ENCODE measurements around the gene CPEB2.

The CPEB2 gene

DNA sequence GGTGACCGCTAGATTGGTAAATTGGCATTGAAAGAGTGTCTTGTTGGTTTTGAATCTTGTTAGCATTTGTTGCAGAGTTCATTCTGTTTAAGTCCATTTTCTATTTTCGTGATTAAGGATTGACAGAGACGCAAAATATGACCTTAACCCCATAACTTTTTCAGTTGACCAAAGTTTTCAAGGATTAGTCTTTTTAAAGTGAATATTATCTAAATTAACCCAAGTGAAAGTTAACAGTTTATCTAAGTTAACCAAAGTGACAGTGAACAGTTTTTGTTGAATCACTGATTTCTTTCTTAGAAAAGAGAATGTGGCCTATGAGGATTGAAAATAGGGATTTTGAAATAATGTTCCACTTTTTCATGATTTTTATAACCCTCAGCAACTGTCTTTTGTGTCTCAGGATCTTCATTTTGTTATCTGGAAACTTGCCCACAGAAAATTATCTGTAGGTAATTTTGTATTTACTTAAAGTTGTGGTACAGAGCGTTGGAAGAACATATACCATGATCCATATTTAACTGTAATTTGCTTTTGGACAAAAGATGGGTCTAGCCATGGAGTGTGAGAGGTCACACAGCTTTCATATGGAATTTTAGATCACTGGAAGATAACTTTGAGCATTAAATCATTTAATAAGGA is 3.3 kb downstream of the CPEB2 start:
- TF ChIP-seq CTCF (IDR thresholded peaks at IDR 0.05; ENCODE audit: extremely low read depth, insufficient read depth, missing control alignments): no peak
- in situ Hi-C loops (cut with MboI; ENCODE audit: low pct_unique_long_range_greater_than_20kb, low sequenced_read_pairs, unreplicated experiment): loop anchor here (25.0 kb wide), 4 partner anchors 657 to 1393 kb away; partner anchors contain the start of gene FBXL5
- DNase-seq (ENCODE audit: low spot score): no peak

DNA sequence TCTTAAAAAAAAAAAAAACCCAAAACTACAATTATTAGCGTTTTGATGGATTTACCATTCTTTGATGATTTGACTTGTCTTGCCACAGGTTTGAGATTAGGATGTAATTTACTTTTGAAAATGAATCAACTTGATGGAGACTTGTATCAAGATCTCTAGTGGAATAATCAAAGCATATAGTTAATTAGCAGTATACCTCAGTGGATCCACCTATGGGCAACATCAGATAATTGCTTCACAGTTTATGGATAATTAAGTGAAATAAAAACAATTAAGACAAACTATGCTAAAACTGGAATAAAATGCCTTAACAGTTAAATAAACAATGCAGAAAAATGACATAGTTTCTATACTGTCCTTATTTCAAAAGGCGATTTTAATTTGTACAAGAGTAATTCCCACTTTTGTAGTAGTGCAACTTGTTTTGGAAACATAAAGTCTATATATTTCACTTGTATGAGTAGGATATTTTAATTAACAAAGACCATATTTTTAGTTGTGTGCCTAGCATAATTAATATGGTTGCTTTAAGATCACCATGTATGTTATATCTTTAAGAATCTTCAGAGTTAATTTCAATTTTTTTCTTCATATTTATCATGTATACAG is 4.2 kb downstream of the CPEB2 start:
- TF ChIP-seq CTCF (IDR thresholded peaks at IDR 0.05; ENCODE audit: extremely low read depth, insufficient read depth, missing control alignments): peak; percentile 45
- peak; percentile 15 for DNase-seq (ENCODE audit: low spot score)
- in situ Hi-C loops (cut with MboI; ENCODE audit: low pct_unique_long_range_greater_than_20kb, low sequenced_read_pairs, unreplicated experiment): loop anchor here (25.0 kb wide), 4 partner anchors 656 to 1394 kb away; partner anchors contain the start of gene FBXL5

- DNase-seq (ENCODE audit: low spot score): no peak
- in situ Hi-C loops (cut with MboI; ENCODE audit: low pct_unique_long_range_greater_than_20kb, low sequenced_read_pairs, unreplicated experiment): loop anchor here (25.0 kb wide), 4 partner anchors 655 to 1395 kb away; partner anchors contain the start of gene FBXL5
- no peak for TF ChIP-seq CTCF (IDR thresholded peaks at IDR 0.05; ENCODE audit: extremely low read depth, insufficient read depth, missing control alignments)
Measured at GRCh38 chr4:15007201-15007600, 4.9 kb downstream of the CPEB2 start.

DNA sequence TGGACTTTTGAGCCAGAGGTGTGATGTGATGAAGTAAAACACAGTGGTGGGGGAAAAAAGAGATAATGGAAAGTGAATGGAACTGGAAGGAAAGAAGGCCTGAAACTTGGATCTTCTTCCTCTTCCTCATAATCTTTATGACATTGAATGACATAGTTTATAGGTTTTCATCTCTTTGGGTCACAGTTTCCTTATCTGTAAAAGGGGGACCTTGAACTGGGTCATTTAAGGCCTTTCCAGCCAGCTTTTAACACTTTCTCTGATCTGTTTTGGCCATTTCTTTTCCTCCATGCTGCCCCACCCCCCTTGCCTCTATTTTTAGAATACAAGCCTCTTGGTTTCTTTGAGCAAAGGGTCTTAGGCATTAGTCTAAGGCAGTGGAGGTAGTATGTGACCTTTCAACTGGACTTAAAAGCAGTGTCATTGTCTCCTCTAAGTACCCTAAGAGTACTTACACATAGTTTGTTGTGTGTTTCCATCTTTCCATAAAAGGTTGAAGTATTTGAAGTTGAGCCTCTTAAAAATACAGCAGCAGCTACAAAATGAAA is 7.8 kb downstream of the CPEB2 start:
- in situ Hi-C loops (cut with MboI; ENCODE audit: low pct_unique_long_range_greater_than_20kb, low sequenced_read_pairs, unreplicated experiment): loop anchor here (25.0 kb wide), 4 partner anchors 652 to 1398 kb away; partner anchors contain the start of gene FBXL5
- no peak for DNase-seq (ENCODE audit: low spot score)
- TF ChIP-seq CTCF (IDR thresholded peaks at IDR 0.05; ENCODE audit: extremely low read depth, insufficient read depth, missing control alignments): no peak

- TF ChIP-seq CTCF (IDR thresholded peaks at IDR 0.05; ENCODE audit: extremely low read depth, insufficient read depth, missing control alignments): no peak
- in situ Hi-C loops (cut with MboI; ENCODE audit: low pct_unique_long_range_greater_than_20kb, low sequenced_read_pairs, unreplicated experiment): loop anchor here (25.0 kb wide), 4 partner anchors 651 to 1399 kb away; partner anchors contain the start of gene FBXL5
- no peak for DNase-seq (ENCODE audit: low spot score)
Measured at GRCh38 chr4:15011166-15011565, 8.9 kb downstream of the CPEB2 start.

DNA sequence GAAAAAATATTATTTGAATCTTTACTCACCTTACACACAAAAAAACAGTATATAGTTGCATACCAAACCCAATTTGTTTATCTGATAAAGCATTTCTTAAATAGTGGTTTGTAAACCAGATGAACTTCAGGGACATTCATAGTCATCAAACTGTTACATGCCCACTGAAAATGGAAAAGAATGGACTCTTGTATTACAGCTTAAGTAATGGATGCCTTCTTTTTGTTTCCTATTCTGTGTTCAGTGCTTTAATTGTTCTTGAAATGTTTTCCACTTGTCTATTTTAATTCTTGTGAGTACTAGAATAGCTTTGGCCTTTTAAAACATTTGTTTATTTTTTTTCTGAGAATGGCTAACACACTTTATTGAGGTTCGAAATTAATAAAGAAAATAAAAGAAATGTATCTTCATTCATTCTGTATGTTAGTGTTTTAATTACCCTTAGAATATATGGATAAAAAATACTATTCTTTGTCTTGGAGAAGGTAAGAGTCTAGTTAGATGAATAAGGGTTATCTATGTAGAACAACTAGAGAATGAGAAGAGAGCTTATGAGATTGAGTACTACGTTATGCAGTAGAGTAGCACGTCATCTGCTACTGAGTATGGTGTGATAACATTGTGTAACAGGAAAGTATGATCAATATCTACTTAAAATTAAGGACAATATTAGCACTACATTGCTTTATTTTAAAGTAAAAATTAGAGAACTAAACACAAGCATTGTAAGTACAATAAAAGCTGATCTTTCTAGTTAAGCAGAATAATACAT is 9.9 kb downstream of the CPEB2 start:
- DNase-seq (ENCODE audit: low spot score): no peak
- TF ChIP-seq CTCF (IDR thresholded peaks at IDR 0.05; ENCODE audit: extremely low read depth, insufficient read depth, missing control alignments): no peak
- in situ Hi-C loops (cut with MboI; ENCODE audit: low pct_unique_long_range_greater_than_20kb, low sequenced_read_pairs, unreplicated experiment): loop anchor here (25.0 kb wide), 4 partner anchors 650 to 1400 kb away; partner anchors contain the start of gene FBXL5

Measured in GM13977 (cell line).